ENCODE measurements around the gene ARHGAP15. TPM values are rescaled to one million over a fixed set of nuclear protein-coding genes. Genes with fewer than 3 reads are reported as not detected.
A peak's percentile ranks its signal among the peaks of the same experiment; 100 is the strongest.
"Not testable (repeated sequence)": the region's sequence is repeated elsewhere in the genome, so short reads cannot be mapped to it uniquely, and the experiment has no call there.

The ARHGAP15 gene
- polyA plus RNA-seq, 1 experiment = not detected

GRCh38 chr2:143087033-143087432 lies 42.2 kb upstream of the ARHGAP15 start:
- ChIA-PET POLR2A (no interaction called here), CTCF (interaction anchor here (1.5 kb wide), 1 partner anchor 24 kb away, joined by 3 read pairs; no protein-coding TSS in a partner anchor)
- no peak for TF ChIP-seq CTCF (IDR thresholded peaks at IDR 0.05; ENCODE audit: insufficient read depth, low read depth, low read length)
- no peak for DNase-seq (ENCODE audit: low read depth)
- no peak overlapping the region for H3K4me3 ChIP-seq (ENCODE audit: low read depth, low read length)
- H3K36me3 ChIP-seq (ENCODE audit: control insufficient read depth, insufficient read depth, low read length) = no peaks in the 10 kb centered on the region
- H3K27me3 ChIP-seq (ENCODE audit: control insufficient read depth, insufficient read depth, low read length) = no peaks in the 10 kb centered on the region

GRCh38 chr2:143088388-143088787 lies 40.8 kb upstream of the ARHGAP15 start:
- DNase-seq (ENCODE audit: low read depth) = no peak
- POLR2A ChIA-PET = no interaction called here
- CTCF ChIA-PET = interaction anchor here (1.5 kb wide), 1 partner anchor 23 kb away, joined by 3 read pairs; no protein-coding TSS in a partner anchor
- no peaks in the 10 kb centered on the region for H3K36me3 ChIP-seq (ENCODE audit: control insufficient read depth, insufficient read depth, low read length)
- no peaks in the 10 kb centered on the region for H3K27me3 ChIP-seq (ENCODE audit: control insufficient read depth, insufficient read depth, low read length)
- no peak overlapping the region for H3K4me3 ChIP-seq (ENCODE audit: low read depth, low read length)
- TF ChIP-seq CTCF (IDR thresholded peaks at IDR 0.05; ENCODE audit: insufficient read depth, low read depth, low read length) = no peak

GRCh38 chr2:143089520-143089919 lies 39.7 kb upstream of the ARHGAP15 start:
- POLR2A ChIA-PET; H3K27me3 ChIP-seq (ENCODE audit: control insufficient read depth, insufficient read depth, low read length): not testable (repeated sequence)
- CTCF ChIA-PET = interaction anchor here (0.7 kb wide), 1 partner anchor 22 kb away, joined by 4 read pairs; no protein-coding TSS in a partner anchor

GRCh38 chr2:143110758-143111428 lies 18.3 kb upstream of the ARHGAP15 start:
- DNase-seq (ENCODE audit: low read depth) = peak; percentile 4
- no peak overlapping the region for H3K4me3 ChIP-seq (ENCODE audit: low read depth, low read length)
- CTCF ChIA-PET = interaction anchor here (0.6 to 3.9 kb wide), 16 partner anchors 8 to 153 kb away, joined by 3 to 24 read pairs (median 4); no protein-coding TSS in a partner anchor
- no peaks in the 10 kb centered on the region for H3K36me3 ChIP-seq (ENCODE audit: control insufficient read depth, insufficient read depth, low read length)
- H3K27me3 ChIP-seq (ENCODE audit: control insufficient read depth, insufficient read depth, low read length) = no peaks in the 10 kb centered on the region
- peak; percentile 68 for TF ChIP-seq CTCF (IDR thresholded peaks at IDR 0.05; ENCODE audit: insufficient read depth, low read depth, low read length)
- POLR2A ChIA-PET = no interaction called here

More at GRCh38 chr2:143089520-143089919, 39.7 kb upstream of the ARHGAP15 start:
- not testable (repeated sequence) for H3K4me3 ChIP-seq (ENCODE audit: low read depth, low read length); H3K36me3 ChIP-seq (ENCODE audit: control insufficient read depth, insufficient read depth, low read length); DNase-seq (ENCODE audit: low read depth)

- DNase-seq (ENCODE audit: low read depth) = no peak
- ChIA-PET POLR2A (no interaction called here), CTCF (no interaction called here)
- no peaks in the 10 kb centered on the region for H3K27me3 ChIP-seq (ENCODE audit: control insufficient read depth, insufficient read depth, low read length)
- no peak overlapping the region for H3K4me3 ChIP-seq (ENCODE audit: low read depth, low read length)
- no peak for TF ChIP-seq CTCF (IDR thresholded peaks at IDR 0.05; ENCODE audit: insufficient read depth, low read depth, low read length)
- H3K36me3 ChIP-seq (ENCODE audit: control insufficient read depth, insufficient read depth, low read length) = no peaks in the 10 kb centered on the region
Measured at GRCh38 chr2:143117225-143117624, 12.0 kb upstream of the ARHGAP15 start.
